T-helper 22 cell (primary cell): Measurements from ENCODE around the gene TMCC1.
"Not testable (repeated sequence)": the region's sequence is repeated elsewhere in the genome, so short reads cannot be mapped to it uniquely, and the experiment has no call there.

Experiments
- DNase-seq: peaks from one replicate; pipeline ENCODE4 v3.0.0-alpha.2; 2020; ENCODE audit warnings: low read depth

Gene TMCC1

GRCh38 chr3:129676985-129677384, 216.5 kb downstream of the TMCC1 start:
- DNase-seq: no peak

GRCh38 chr3:129674798-129675123, 218.8 kb downstream of the TMCC1 start:
- DNase-seq: not testable (repeated sequence)

- DNase-seq: no peak
Measured at GRCh38 chr3:129673897-129674797, 219.4 kb downstream of the TMCC1 start.

GRCh38 chr3:129673012-129673411, 220.5 kb downstream of the TMCC1 start:
- DNase-seq: no peak

- no peak for DNase-seq
Measured at GRCh38 chr3:129672412-129672811, 221.1 kb downstream of the TMCC1 start.

GRCh38 chr3:129665024-129665768, 228.3 kb downstream of the TMCC1 start:
- DNase-seq: no peak

GRCh38 chr3:129663930-129664646, 229.4 kb downstream of the TMCC1 start:
- DNase-seq: no peak

GRCh38 chr3:129663045-129663446, 230.5 kb downstream of the TMCC1 start:
- DNase-seq: no peak

- DNase-seq: no peak
Measured at GRCh38 chr3:129662191-129662608, 231.3 kb downstream of the TMCC1 start.

GRCh38 chr3:129661766-129662165, 231.7 kb downstream of the TMCC1 start:
- no peak for DNase-seq

GRCh38 chr3:129658110-129658843, 235.2 kb downstream of the TMCC1 start:
- DNase-seq: no peak

GRCh38 chr3:129657261-129658046, 236.1 kb downstream of the TMCC1 start:
- no peak for DNase-seq

- no peak for DNase-seq
Measured at GRCh38 chr3:129656659-129657247, 236.8 kb downstream of the TMCC1 start.

- no peak for DNase-seq
Measured at GRCh38 chr3:129655291-129655700, 238.2 kb downstream of the TMCC1 start.

GRCh38 chr3:129654131-129654530, 239.4 kb downstream of the TMCC1 start:
- DNase-seq: no peak

GRCh38 chr3:129653019-129653418, 240.5 kb downstream of the TMCC1 start:
- no peak for DNase-seq

- no peak for DNase-seq
Measured at GRCh38 chr3:129651435-129652202, 241.9 kb downstream of the TMCC1 start.

GRCh38 chr3:129650256-129650872, 243.1 kb downstream of the TMCC1 start:
- DNase-seq: no peak

GRCh38 chr3:129648391-129648790, 245.1 kb downstream of the TMCC1 start:
- DNase-seq: no peak
